Sciatic nerve (tissue), 2 donors: ENCODE measurements around the gene WWOX. TPM values are rescaled to one million over a fixed set of nuclear protein-coding genes. Genes with fewer than 3 reads are reported as not detected.

Source experiments
- ATAC-seq: fragments of 200-7000 bp; cut with Tn5 transposase; one replicate; pipeline ENCODE4 v1.9.1; 2020; ENCODE audit warnings: mild to moderate bottlenecking, moderate library complexity
- DNase-seq: peaks from one replicate; pipeline ENCODE4 v3.0.0-alpha.2; 2020; ENCODE audit warnings: low spot score
- intact Hi-C: fragments of 100-400 bp; cut with DNase I; formaldehyde crosslinking; loops from one replicate; pipeline ENCODE4 v1.14.2; 2022
- total RNA-seq: library from RNA; stranded (reverse); fragmentation: NEBNext Ultra II Directional; extraction: Animal tissue kit (Norgen Biotek cat#: 25700); gene quantifications from one replicate; pipeline ENCODE4 v1.2.1, GENCODE V29; 2021
- donor health status: DM: no; HTN: no; CAD: no.
- donor health status: DM: no; HTN: no; CAD: no.

Gene WWOX
- total RNA-seq, 1 donor from 2014 or later = 30.7 TPM

DNA sequence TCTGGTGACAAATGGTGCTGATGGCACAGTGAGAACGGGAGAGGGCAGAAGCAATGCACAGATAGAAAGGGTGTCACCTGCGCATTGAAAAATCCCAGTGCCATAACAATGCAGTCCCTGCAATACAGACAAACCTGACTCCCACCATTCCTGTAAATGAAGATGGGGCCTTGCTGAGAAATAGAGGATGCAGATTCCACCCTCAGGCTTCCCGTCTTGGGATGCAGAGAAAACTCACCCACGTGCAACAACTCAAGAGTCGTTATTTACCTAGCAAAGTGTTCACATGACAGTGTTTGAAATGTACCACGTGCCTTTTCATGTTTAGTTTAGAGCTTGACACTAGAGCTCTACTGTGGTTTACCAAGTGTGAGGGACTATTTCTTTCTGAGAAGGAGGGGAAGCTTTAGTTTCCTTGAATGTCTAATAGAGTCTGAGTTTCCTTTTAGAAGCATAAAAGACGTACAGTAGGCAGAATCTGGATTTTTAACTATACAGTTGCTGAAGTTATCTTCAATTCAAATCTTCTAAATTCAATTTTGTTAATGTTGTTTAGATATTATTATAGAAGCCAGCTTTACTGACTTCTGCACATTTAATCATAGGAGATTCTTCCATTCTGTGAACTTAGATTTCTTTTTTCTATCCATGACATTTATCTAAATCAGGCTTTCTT, 35.6 kb downstream of the WWOX start:
- no peak for DNase-seq
- intact Hi-C loops = no loop called here
- no peak for ATAC-seq

DNA sequence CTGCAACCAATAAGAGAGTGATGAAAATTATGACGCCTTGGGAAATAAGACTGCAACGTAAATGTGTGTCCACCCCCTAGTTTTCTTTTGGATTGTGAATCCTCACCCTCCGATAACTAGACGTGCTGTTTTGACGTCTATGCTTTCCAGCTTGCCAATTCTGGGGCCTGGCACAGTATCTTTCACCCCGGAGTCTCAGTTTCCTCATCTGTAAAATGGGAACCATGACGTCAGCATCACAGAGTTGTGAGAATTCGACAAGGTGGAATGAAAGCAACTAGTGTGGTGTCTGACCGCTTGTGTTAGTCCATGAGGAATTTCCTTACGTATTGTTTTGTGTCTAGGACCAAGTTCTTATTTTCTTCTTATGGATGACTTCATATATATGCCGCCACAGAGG, 37.7 kb downstream of the WWOX start:
- intact Hi-C loops = no loop called here
- no peak for ATAC-seq
- DNase-seq = no peak

DNA sequence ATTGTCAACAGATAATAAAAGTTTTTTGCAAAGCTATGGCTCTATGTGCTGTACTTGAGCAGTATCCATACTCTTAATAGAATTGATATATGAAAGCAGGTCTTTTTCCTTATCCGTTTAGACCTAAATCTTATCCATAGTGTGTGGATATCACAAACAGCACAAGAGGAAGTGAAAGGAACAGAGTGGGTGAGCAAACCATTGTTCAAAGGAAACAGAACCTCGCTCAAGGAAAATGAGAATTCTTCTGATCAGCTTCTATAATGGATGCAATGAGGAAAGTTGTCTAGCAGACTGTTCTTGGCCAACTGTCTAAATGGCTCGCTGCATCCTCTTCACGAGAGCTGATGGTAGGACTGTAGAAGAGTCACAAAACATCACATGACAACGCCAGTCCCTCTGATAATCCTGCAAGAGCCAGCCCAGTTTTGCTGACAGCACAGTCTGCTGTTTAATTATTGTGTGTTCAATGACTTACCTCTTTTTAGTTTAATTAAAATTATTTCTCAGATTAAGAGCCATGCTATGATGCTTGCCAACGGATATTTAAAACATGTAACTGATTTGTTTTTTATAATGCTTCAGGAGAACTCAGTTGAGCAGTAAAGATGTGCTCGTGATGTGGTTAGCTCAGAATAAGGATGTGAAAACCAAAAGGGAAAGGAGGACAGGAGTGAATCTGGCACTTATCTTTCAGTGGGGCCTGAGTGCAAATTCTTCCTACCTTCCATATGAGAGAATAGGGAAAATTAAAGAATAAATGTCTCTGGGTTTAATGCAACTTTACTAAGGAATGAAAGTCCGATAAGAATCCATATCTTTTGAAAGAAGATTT, 38.5 kb downstream of the WWOX start:
- intact Hi-C loops = no loop called here
- ATAC-seq = no peak
- DNase-seq = no peak

DNA sequence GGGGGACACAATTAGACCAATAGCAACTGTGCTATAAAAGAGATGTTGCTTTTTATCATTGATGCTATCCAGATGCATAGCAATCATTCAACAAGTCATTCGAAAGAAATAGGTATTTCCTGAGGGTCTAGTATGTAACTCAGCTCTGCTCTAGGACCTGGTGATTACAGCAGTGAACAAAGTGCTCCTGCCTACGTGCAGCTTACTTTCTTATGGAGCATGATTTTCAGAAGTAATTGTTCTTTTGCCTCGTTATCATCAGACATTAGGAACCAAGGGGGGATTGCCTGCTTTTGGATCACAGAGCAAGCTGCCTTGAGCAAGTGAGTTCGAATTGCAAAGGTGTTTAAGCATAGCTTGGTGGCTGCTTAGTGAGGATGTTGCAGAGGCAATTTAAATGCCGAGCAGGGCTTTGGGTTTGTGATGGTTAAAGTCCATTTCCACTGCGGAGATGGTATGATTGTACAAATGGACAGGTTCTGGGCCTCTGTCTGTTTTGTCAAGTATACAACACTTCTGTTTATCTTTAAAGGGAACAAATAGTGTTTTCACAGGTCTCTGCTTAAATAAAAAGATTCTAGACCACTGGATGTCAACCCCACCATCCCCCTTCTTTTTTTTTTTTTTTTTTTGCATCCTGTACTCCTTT, 41.5 kb downstream of the WWOX start:
- DNase-seq (no peak), ATAC-seq (no peak)
- intact Hi-C loops = no loop called here

DNA sequence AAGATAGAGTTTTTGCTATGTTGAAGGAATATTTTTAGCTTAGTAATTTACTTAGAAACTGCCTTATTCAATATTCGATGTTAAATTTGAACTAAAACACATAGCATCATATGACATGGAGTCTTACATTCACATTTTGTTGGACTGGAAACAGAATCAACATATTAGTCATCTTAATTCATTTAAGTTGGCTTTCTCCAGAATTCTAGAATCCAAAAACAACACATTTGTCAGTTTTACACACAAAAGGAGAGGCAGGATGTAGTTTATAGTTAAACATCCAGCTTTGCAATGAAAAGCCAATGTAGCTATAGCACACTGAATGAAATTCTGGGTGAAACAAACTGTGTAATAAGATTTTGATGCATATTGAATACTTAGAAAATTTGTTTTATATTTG, 43.3 kb downstream of the WWOX start:
- DNase-seq (no peak), ATAC-seq (peak; percentile 60)
- intact Hi-C loops = no loop called here

DNA sequence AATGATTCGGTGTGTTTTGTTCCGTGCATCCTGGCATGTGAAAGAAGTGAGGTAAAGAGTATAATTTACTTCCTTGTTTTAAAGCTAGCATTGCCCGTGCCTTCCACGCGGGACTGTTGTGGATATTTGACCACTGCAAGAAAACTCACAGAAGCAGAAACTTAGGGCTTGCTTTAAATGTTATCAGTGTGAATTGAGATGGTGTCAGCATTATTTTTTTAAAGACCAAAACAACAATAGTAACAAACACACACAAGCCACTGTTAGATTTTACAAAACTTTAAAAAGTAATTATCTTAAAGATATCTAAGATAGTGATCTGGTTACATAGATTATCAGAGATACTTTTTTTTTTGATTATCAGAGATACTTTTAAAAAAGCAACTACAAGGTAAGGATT, 47.4 kb downstream of the WWOX start:
- intact Hi-C loops = no loop called here
- DNase-seq = no peak

DNA sequence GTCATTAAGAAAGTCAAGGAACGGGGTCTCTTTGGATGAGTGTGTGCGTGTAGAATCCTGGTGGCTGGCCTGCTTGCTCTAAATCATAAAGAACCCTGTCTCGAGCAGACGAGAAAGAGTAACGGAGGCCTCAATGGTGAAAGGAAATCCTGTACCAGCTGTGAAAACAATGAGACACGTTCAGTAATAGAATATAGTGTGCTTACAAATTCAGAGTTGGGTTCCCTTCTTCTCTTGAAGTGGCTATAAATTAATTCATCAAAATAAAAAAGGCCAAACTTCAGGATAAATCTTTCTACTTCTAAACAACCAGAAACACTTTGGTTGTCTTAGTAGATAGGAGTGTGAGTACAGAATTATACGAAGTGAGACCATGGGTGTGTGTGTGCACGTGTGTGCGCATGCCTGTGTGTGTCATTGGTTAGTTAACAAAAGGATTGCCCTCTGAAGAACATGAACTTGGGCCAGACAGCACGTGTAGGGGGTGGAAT, 48.5 kb downstream of the WWOX start:
- ATAC-seq (no peak), DNase-seq (no peak)
- intact Hi-C loops = no loop called here

More for the DNA sequence above, 47.4 kb downstream of the WWOX start:
- no peak for ATAC-seq

DNA sequence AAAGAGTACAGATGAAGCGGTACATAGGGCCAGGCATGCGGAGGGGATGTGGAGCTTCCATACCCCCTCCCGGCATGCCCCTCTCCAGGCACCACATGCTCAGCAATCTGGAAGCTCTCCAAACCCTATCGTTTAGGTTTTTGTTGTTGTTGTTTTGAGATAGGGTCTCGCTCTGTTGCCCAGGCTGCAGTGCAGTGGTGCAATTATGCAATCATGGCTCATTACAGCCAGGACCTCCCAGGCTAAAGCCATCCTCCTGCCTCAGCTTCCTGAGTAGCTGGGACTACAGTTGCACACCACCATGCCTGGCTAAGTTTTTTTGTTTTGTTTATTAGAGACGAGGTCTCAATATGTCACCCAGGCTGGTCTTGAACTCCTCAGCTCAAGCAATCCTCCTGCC, 50.8 kb downstream of the WWOX start:
- intact Hi-C loops = no loop called here
- ATAC-seq = no peak
- DNase-seq = no peak

DNA sequence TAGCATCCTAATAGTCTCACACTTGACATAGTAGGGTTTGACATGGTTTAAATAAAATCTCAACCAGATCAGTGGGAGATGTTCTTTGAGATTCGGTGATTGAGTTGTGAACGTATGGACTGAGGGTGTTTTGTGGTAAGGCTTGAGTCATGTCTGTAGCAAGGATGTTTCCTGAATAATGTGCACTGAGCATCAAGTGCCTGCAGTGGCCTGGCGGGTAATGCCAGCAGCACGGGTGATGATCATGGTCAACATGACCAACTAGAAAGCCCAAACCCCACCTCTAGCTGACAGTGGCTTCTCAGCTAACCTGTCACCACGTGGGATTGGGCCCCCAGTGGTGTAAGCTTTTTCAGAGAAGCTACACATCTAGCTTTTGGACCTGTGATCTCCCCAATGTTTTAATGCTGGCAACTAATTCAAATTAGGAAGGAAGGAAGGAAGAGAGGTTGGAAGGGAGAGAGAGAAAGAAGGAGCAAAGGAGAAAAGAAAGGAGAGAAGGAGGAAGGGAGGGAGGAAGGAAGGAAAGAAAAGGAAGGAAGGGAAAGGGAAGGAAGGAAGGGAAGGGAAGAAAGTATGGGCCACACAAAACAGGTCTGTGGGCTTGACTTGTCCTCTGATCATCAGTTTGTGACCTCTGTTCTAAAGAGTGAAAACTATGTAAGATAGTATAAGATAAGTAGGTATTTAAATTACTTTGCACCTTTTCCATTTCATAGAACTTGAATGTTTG, 55.4 kb downstream of the WWOX start:
- intact Hi-C loops = no loop called here
- DNase-seq (no peak), ATAC-seq (no peak)

DNA sequence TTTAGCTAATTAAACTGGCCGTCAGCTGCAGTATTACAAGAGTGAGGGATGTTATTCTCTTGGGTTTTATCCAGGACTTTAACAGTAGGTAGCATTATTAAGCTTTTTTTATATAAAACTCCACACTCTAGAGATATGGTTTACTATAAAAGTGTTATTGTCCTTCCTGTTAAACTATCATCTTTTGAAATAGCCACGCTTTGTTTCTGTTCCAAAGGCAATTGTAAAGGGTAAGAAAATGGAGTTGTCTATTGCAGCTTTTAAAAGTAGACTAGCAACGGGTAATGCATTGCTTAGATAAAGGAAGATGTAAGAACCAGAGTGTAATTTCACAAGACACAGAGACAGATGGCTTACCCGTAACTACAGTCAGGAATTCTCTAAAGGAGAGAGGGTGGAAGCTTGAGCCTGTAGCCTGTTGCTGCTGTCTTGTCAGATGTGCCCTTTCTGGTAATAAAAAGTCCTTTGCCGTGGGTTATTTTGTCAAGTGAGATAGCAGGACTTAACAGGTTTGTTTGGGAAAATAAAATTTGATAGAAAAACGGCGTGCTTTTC, 56.4 kb downstream of the WWOX start:
- no peak for DNase-seq
- intact Hi-C loops = no loop called here
- ATAC-seq = no peak

DNA sequence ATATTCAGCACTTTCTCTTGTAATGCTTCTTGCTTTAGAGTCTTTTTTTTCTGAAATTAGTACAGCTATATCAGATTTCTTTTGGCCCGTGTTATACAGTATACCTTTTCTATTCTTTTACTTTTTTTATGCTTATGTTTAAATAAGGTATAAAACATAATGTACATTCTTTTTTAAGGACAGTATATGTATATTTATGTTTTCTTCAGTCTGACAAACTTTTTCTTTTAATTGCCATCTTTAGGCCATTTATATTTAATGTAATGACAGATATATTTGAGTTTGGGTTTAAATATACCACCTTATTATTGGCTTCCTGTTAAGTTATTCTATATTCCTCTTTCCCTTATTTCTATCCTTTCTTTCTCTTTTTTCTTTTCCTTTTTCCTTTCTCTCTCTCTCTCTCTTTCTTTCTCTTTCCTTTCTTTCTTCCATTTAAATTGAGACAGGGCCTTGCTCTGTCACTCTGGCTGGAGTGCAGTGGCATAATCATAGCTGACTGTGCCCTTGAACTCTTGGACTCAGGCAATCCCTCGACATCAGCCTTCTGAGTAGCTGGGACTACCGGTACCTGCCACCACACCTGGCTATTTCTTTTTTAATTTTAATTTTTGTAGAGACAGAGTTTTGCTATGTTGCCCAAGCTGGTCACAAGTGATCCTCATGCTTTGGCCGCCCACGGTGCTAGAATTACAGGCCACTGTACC, 61.7 kb downstream of the WWOX start:
- ATAC-seq (no peak), DNase-seq (no peak)
- intact Hi-C loops = no loop called here

DNA sequence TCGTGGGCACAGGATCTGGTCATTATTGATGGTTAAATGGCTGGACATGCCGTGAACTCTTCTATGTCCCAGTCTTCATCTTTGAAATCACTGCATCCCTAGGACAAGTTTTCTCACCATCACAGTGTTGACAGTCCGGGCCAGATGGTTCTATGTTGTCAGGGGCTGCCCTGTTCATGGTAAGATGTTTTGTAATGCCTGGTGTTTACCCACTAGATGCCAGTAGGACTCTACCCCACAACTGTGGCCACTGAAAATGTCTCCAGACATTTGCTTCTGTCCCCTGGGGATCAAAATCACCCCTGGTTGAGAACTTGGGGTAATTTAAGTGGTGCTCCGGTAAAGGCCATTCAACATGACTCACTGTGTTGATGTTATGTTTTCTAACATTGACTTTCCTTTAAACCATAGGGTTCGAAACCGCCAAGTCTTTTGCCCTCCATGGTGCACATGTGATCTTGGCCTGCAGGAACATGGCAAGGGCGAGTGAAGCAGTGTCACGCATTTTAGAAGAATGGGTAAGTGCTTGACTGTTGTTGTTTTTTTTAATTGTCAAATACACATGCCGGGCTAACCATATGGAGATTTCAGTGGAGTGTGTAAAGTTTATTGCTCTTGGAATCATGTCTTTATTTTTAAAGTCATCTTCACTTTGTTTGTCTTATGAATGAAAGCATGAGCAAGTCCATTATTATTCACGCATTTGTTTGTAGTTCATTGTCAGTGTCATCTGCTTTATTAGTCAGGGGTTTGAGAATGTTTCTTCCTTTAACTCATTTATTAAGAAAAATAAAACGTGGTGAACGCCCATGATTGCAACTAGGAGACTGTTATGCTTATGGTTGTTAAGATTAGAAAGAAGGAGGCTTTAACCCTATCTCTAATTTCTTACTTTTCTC, 64.6 kb downstream of the WWOX start:
- DNase-seq (no peak), ATAC-seq (no peak)
- intact Hi-C loops = no loop called here

DNA sequence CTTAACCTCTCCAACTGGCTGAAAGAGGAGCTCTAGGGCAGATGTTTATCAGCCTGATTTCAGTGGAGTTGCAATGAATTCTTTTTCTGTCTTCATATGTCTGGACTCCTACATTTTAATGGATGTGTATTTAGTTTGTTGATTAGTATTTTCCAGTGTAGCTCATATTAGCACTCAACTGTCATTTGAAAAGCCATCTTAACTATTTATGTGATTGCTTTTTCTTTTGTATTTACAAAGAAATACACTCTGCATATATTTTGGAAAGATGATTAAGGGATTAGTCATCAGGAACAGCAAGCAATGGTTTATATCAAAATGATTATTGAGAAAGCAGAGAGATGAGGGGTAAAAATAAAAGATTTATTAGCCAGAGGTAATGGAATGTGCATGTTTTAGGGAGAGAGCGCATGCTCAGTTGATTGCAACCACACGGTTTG, 71.1 kb downstream of the WWOX start:
- DNase-seq (no peak), ATAC-seq (no peak)
- intact Hi-C loops = no loop called here

DNA sequence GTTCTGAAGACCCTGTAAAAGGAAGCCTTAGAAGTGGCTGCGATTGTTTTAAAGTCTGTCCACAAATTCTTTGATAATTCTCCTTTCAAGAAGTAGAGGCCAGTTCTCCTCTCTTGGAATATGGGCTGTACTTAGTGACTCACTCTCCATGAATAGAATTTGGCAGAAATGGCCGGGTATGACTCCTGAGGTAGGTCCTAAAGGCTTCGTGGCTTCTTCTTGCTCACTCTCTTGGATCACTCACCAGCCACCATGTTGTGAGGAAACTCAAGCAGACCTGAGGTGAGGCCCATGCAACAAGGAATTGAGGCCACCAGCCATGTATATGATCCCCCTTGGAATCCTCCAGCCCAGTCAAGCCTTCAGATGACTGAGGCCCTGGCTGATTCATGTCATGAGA, 75.8 kb downstream of the WWOX start:
- ATAC-seq (no peak), DNase-seq (no peak)
- intact Hi-C loops = no loop called here

DNA sequence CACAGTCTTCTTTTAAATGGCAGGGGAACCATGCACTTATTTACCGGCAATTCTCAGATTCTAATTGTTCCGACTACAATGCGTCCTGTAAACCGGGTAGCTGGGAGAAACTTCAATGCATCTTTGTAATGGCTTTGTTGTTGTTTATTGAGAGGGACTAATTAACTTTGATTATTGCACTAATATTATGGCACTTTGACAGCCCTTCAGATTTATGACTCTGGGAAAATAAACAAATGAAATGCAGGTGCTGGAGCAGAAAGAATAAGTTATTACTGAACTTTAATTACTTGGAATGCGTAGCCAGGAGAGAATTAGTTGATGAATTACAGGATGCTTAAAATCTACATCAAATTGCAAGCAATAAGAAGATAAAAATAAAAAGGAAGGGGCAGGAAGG, 77.0 kb downstream of the WWOX start:
- intact Hi-C loops = no loop called here
- DNase-seq (no peak), ATAC-seq (no peak)

DNA sequence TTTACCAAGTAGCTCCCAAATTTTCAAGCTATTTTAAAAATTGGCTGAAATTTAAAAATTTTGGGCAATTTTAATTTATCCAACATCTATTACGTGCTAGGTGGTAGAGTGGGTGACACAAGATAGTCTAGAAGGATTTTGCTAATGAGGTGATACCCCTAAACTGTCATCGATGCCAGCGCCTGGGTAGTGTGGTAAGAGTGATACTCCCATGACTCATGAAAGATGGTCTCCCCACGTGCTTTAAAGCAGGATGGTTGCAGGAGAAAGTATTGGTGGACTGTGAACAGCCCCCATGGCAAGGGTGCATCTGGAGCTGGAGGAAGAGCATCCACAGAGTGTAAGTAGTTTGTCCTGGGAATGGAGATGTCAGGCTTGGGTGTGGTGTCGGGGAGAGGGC, 77.8 kb downstream of the WWOX start:
- ATAC-seq = no peak
- no peak for DNase-seq
- intact Hi-C loops = no loop called here

DNA sequence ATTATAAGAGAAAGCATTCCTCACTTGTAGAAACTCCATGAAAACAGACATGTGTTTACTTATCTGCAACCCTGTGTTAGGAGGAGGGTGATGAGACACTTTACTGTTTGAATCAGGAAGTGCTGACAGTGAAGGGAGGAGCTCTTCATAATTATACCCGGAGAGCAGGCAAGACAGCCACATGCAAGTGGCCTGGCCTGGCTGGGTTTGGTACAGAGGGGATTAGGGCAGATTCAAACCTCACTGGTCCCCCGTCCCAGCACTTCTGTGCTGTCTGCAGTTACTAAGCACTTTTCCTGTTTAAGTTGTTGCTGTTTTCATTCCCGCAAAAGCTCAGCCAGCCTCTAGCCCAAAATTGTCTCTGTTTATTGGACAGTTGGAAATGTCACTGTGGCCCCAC, 78.5 kb downstream of the WWOX start:
- DNase-seq (no peak), ATAC-seq (no peak)
- intact Hi-C loops = no loop called here

DNA sequence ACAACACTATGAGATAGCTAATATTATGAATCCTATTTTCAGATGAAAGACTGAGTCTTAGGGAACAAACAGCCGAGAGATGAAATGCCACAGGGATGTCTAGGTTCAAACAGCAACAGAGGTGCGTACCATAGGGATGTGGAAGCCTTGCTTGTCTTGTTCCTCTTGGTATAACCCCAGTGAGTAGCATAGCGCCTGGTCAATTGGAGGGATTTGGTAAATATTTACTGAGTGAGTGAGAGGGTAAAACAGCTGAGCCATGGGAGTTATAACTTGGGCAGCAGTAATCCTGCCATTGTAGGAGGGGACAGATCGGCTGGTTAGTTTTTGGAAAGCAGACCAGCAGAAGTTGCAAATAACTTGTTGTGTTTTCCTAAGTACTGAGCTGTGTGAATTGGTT, 80.2 kb downstream of the WWOX start:
- intact Hi-C loops = no loop called here

More for the DNA sequence above, 80.2 kb downstream of the WWOX start:
- no peak for DNase-seq
- no peak for ATAC-seq
